ENCODE measurements around the gene PBLD. TPM values are rescaled to one million over a fixed set of nuclear protein-coding genes. Genes with fewer than 3 reads are reported as not detected.

Gene PBLD
- total RNA-seq, 1 donor from 2014 or later, result 1.5 TPM

- intact Hi-C loops (cut with micrococcal nuclease), result no loop called here
These were observed 94.4 kb downstream of the PBLD start for GRCh38 chr10:68238371-68238770.

- intact Hi-C loops (cut with micrococcal nuclease), result no loop called here
These were observed 95.6 kb downstream of the PBLD start for GRCh38 chr10:68237173-68237572.

- intact Hi-C loops (cut with micrococcal nuclease), result no loop called here
These were observed 97.1 kb downstream of the PBLD start for GRCh38 chr10:68235581-68235980.

GRCh38 chr10:68235111-68235510, 97.6 kb downstream of the PBLD start:
- intact Hi-C loops (cut with micrococcal nuclease), result no loop called here

- intact Hi-C loops (cut with micrococcal nuclease), result no loop called here
These were observed 99.7 kb downstream of the PBLD start for GRCh38 chr10:68233046-68233445.

Other genes starting within 250 kb of the PBLD start
- gene MYPN, start 223.4 kb downstream of the PBLD start, total RNA-seq, result not detected in 2 replicates
- gene ATOH7, start 100.8 kb downstream of the PBLD start, total RNA-seq, result not detected in 2 replicates
- 122 and 125 TPM in 2 replicates for gene HNRNPH3, start 864 bp downstream of the PBLD start, total RNA-seq
- 13.4 and 13.7 TPM in 2 replicates for gene RUFY2, start 74.3 kb upstream of the PBLD start, total RNA-seq
- gene DNA2, start 139.0 kb upstream of the PBLD start, total RNA-seq, result 43.6 and 48.0 TPM in 2 replicates
- gene SLC25A16, start 194.6 kb upstream of the PBLD start, total RNA-seq, result 18.3 and 19.4 TPM in 2 replicates
- 2.3 and 2.7 TPM in 2 replicates for gene TET1, start 227.4 kb upstream of the PBLD start, total RNA-seq

All from T-helper 2 cell treated with Interferon-gamma antibody and Interleukin-4, amounts not matched to agents 100 ng/mL and 5 ng/mL, for 36 hours (primary cell).